A172 (cell line): ENCODE measurements around the gene NDUFA7. TPM values are rescaled to one million over a fixed set of nuclear protein-coding genes. Genes with fewer than 3 reads are reported as not detected.
A peak's percentile ranks its signal among the peaks of the same experiment; 100 is the strongest.
"Not testable (repeated sequence)": the region's sequence is repeated elsewhere in the genome, so short reads cannot be mapped to it uniquely, and the experiment has no call there.

Source experiments
- DNase-seq: peaks from one replicate; pipeline ENCODE4 v3.0.0-alpha.2; 2015; ENCODE audit warnings: low spot score
- total RNA-seq: library from RNA; depleted of rRNA; stranded (reverse); fragments of >200 nt; shearing (Covaris generic); gene quantifications from 2 replicates; pipeline ENCODE4 v1.2.3, GENCODE V29; 2014; rRNA removed

NDUFA7 gene
- 31.8 and 71.4 TPM in 2 replicates for total RNA-seq

- DNase-seq = peak; percentile 94
These were observed at the start of gene NDUFA7, which contains the start of gene RPS28 for GRCh38 chr19:8321067-8321985. NDUFA7 (minus strand) TSS chr19:8321375; CDS start chr19:8321358, 17 bp downstream. RPS28 (plus strand) TSS chr19:8321496; CDS start chr19:8321531, 35 bp downstream.

DNA sequence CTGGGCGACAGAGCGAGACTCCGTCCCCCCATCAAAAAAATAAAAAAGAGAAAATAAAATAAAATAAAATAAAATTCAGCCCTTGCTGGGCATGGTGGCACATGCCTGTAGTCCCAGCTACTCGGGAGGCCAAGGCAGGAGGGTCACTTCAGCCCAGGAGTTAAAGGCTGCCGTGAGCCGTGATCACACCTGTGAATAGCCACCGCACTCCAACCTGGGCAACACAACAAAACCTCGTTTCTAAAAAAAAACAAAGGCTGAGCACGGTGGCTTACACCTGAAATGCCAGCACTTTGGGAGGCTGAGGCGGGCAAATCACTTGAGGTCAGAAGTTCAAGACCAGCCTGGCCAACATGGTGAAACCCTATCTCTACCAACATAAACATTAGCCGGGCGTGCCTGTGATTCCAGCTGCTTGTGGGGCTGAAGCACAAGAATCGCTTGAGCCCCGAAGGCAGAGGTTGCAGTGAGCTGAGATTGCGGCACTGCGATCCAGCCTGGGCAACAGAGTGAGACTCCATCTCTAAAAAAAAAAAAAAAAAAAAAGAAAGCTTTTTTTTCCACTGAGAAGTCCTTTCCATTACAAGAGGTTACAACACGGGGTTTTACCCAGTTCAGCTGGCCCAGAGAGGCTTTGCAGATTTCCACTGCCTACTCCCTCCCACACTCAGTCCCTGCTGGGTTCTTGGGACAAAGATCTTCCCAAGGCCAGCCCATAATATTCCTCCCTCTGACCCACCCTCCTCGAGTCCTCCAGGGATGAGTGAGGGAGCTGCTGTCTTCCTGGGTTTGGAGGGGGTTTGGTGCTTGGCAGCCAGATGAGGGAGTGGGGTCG is 49.2 kb upstream of the NDUFA7 start:
- DNase-seq = no peak

DNA sequence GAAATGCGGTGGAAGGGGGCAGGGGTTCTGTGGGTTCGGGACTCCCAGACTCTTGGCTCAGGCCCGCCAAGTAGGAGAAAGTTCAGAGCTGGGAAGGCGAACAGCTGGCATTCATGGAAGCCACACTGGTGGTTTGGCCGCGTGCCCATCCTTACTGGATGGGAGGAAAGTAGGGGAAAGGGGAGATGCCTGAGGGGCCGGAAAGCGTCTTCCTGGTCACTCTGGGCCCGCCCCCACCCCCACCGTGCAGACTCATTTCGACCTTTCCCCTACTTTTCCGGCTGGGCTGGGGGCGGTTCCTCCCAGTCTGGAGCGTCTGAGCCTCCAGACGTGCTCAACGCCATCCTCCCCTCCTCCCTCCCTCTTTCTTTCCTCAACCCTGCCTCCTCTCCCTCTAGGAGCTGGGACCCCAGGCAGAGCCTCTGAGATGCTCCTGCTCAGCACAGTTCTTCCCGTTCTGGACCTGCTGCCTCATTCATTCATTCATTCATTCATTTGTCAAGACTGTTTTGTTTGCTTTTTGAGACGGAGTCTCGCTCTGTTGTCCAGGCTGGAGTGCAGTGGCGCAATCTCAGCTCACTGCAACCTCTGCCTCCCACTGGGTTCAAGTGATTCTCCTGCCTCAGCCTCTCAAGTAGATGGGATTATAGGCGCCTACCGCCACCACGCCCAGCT is 46.3 kb upstream of the NDUFA7 start:
- peak; percentile 98 for DNase-seq

DNA sequence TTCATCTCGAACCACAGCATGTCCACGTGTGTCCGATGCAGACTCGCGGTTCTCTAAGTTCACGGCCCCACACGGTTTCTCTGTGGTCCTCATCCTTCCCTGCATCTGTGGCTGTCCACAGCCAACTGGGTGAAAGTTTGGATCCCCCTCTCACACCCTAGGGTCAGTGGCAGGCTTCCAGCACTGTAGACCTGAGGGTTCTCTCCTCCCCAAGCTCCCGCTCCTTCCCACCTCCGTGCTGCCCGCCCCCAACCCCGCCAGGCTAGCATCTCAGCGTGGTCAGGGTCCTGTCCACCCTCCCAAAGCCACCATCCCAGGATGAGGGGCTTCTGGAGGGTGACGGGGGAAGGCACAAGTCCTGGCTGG is 45.8 kb upstream of the NDUFA7 start:
- no peak for DNase-seq

- DNase-seq = no peak
These were observed 45.0 kb upstream of the NDUFA7 start for GRCh38 chr19:8366121-8366581.

- DNase-seq = no peak
These were observed 42.9 kb upstream of the NDUFA7 start, which contains the start of gene ANGPTL4 for GRCh38 chr19:8363803-8364771. ANGPTL4 (plus strand) TSS chr19:8364155; CDS start chr19:8364322, 167 bp downstream.

DNA sequence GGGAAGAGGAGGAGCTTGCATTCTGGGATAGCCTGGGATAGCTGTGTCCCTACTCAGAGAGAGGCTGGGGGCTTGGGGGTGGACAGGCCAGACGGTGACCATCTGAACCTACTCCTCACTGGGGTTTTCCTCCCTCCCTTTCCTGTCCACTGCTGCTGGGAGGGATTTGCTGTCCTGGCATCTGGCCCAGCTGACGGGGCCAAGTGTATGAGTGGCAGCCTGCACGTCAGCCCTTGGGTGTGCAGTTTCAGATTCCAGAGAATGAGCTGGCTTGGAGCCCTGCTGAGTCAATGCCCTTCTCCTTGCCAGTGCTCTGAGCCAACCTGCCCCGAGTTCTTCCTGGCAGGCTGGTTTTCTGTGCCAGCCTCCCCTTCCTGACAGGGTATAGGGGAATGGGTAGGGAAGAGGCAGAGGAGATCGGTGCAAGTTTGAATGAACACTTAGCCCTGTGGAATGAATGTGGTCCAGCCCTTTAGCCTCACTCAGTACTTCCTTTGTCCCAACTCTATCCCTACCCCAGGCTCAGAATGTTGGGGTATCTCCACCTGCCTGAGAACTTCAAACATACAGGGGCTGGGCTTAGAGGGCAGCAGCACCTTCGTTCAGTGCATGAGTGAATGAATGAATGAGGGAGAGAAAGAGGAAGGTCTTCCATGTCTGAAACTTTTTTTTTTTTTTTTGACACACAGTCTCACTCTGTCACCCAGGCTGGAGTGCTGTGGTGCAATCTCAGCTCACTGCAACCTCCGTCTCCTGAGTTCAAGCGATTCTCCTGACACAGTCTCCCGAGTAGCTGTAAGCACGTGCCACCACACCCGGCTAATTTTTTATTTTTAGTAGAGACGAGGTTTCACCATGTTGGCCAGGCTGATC is 41.0 kb upstream of the NDUFA7 start:
- peak; percentile 100 for DNase-seq

DNA sequence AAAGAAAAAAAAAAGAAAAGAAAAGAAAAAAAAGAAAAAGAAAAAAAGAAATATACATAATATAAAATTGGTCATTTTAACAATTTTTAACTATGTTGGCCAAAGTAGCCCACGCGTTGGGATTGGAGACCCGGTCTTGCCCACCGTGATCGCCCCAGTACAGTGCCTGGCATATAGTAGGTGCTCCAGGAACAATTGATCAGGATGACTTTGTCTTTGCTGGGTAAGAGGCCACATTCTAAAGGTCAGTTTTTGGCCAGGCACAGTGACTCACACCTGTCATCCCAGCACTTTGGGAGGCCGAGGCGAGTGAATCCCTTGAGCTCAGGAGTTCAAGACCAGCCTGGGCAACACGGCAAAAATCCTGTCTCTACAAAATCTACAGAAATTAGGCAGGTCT is 39.0 kb upstream of the NDUFA7 start:
- DNase-seq = no peak

DNA sequence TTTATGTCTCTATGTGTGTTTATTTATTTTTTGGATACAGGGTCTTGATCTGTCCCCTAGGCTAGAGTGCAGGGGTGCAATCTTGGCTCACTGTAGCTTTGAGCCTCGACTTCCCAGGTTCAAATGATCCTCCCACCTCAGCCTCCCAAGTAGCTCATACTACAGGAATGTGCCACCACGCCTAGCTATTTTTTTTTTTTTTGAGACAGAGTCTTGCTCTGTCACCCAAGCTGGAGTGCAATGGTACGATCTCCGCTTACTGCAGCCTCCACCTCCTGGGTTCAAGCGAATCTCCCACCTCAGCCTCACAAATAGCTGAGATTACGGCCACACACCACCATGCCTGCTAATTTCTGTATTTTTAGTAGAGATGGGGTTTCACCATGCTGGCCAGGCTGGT is 37.8 kb upstream of the NDUFA7 start:
- no peak for DNase-seq

GRCh38 chr19:8357007-8357521 is 35.9 kb upstream of the NDUFA7 start:
- no peak for DNase-seq

DNA sequence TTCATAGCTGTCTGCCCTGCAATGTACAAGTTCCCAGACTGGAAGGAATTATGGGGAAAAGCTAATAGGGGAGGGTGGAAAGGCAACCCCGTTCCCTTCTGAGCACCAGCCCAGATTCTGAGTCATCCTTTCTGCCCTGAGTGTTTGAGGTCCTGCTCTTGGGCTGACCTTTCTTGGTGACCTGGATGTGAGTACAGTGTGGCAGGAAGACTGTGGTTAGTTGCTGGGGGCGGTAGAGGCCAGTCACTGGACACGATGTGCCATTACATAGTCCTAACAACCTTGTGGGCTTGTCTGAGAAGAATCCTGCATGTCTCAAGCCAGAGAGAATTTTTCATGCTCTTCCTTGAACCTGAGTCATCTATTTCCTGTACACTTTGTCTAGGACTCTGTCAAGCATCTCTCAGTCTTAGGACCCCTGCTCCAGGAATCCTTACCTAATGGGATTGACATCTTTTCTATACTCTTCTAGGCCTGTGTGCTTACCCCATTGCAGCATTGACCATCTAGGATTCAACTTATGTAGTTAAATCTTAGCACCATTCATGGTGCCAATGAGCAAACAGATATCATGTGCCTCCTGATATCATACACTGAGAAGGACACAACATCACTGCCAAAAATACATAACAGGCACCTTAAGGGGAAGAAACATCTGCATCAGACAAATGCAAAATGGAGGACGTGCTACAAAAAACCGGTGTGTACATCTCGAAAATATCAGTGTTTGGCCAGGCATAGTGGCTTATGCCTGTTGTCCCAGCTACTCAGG is 34.6 kb upstream of the NDUFA7 start:
- DNase-seq = peak; percentile 99

GRCh38 chr19:8352845-8353244 is 31.7 kb upstream of the NDUFA7 start:
- not testable (repeated sequence) for DNase-seq

DNA sequence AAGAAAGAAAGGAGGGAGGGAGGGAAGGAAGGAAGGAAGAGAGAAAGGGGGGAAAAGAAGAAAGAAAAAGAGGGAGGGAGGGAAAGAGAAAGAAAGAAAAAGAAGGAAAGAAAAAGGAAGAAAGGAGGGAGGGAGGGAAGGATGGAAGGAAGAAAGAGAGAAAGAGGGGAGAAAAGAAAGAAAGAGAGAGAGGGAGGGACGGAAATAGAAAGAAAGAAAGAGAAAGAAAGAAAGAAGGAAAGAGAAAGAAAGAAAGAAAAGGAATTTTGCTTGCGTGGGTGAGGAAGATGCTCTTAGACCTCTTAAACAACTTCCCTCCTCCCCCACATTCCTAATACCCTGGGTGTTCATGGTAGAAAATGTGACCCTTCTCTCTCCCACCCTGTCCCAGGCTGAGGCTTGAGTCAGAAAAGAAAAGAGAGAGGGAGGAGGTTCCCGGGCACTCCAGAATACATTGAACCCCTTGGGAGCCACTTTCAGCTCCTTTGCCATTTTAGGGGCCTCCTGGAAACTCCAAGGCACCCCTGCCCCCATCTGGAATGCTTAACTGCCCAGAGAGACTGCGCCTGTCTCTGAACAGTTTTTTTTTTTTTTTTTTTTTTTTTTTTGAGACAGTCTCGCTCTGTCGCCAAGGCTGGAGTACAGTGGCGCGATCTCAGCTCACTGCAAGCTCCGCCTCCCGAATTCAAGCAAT is 31.1 kb upstream of the NDUFA7 start:
- no peak for DNase-seq

GRCh38 chr19:8349629-8350372 is 28.6 kb upstream of the NDUFA7 start:
- not testable (repeated sequence) for DNase-seq

DNA sequence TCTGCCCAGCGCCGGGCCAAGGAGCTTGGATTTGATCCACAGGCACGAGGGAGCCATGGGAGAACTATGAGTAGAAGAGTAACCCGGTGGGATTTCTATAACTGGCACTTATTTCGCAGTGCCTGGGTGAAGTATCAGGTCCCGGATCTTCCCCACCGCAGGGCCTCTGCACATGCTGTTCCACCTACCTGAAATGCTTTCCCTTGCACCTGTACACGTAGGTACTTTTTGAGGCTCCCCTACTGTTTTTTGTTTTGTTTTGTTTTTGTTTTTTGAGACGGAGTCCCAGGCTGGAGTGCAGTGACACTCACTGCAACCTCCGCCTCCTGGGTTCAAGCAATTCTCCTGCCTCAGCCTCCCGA is 22.3 kb upstream of the NDUFA7 start:
- no peak for DNase-seq

GRCh38 chr19:8342684-8343482 is 21.7 kb upstream of the NDUFA7 start, which contains the start of gene KANK3:
KANK3 (minus strand) TSS chr19:8343262; CDS start chr19:8337828, 5,434 bp downstream.
- peak; percentile 85 for DNase-seq
